GM23338 (cell line): Measurements from ENCODE around the gene ZNF561. TPM values are rescaled to one million over a fixed set of nuclear protein-coding genes. Genes with fewer than 3 reads are reported as not detected.

Experiments
- ATAC-seq: fragments of 200-7000 bp; cut with Tn5 transposase; 3 replicates; pipeline ENCODE4 v1.9.1; 2020
- DNase-seq: peaks from one replicate; pipeline ENCODE4 v3.0.0-alpha.2; 2015; ENCODE audit warnings: low spot score
- H2AFZ ChIP-seq: fragments of 200-600 bp; sonication (generic); 2 replicates; pipeline ENCODE4 v1.8.0; 2016; ENCODE audit warnings: antibody characterized with exemption, mild to moderate bottlenecking, moderate library complexity
- H3F3A ChIP-seq: fragments of 200-600 bp; sonication (generic); replicated peaks from 2 replicates; pipeline ENCODE4 v1.8.0; 2017; ENCODE audit warnings: antibody characterized with exemption, mixed run types, low read depth
- H3K27ac ChIP-seq: fragments of 200-600 bp; sonication (generic); 2 replicates; pipeline ENCODE4 v1.6.1; 2016; ENCODE audit warnings: low read depth
- H3K27me3 ChIP-seq: fragments of 200-600 bp; sonication (generic); 2 replicates; pipeline ENCODE4 v1.8.0; 2016; ENCODE audit warnings: mild to moderate bottlenecking, mixed run types, moderate library complexity; ENCODE audit not compliant: insufficient read depth
- H3K36me3 ChIP-seq: fragments of 200-600 bp; sonication (generic); 2 replicates; pipeline ENCODE4 v1.8.0; 2016; ENCODE audit warnings: mild to moderate bottlenecking; ENCODE audit not compliant: insufficient read depth
- H3K4me1 ChIP-seq: fragments of 200-600 bp; sonication (generic); 2 replicates; pipeline ENCODE4 v1.8.0; 2016; ENCODE audit warnings: mild to moderate bottlenecking, moderate library complexity; ENCODE audit not compliant: insufficient read depth
- H3K4me2 ChIP-seq: fragments of 200-600 bp; sonication (generic); 2 replicates; pipeline ENCODE4 v1.7.1; 2017; ENCODE audit warnings: mixed run types
- H3K4me3 ChIP-seq: fragments of 200-600 bp; sonication (generic); 2 replicates; pipeline ENCODE4 v1.6.1; 2016; ENCODE audit warnings: mixed run types
- H3K79me2 ChIP-seq: fragments of 200-600 bp; sonication (generic); replicated peaks from 2 replicates; pipeline ENCODE4 v1.8.0; 2017; ENCODE audit warnings: mild to moderate bottlenecking; ENCODE audit not compliant: insufficient read depth
- H3K9me2 ChIP-seq: fragments of 200-600 bp; sonication (generic); 2 replicates; pipeline ENCODE4 v1.8.0; 2017; ENCODE audit not compliant: insufficient read depth
- H4K20me1 ChIP-seq: fragments of 200-600 bp; sonication (generic); replicated peaks from 2 replicates; pipeline ENCODE4 v1.8.0; 2017; ENCODE audit warnings: mild to moderate bottlenecking; ENCODE audit not compliant: insufficient read depth
- H3K27ac Mint-ChIP-seq: 2 replicates; pipeline ENCODE4 v1.8.0; 2020; ENCODE audit warnings: inconsistent platforms, mild to moderate bottlenecking, moderate library complexity, mixed read lengths
- H3K27me3 Mint-ChIP-seq: 3 replicates; pipeline ENCODE4 v1.8.0; 2022; ENCODE audit warnings: low read depth, mild to moderate bottlenecking, moderate library complexity, mixed read lengths, inconsistent platforms; ENCODE audit not compliant: insufficient read depth, poor library complexity
- H3K36me3 Mint-ChIP-seq: 3 replicates; pipeline ENCODE4 v1.8.0; 2021; ENCODE audit warnings: low read depth, mild to moderate bottlenecking, inconsistent platforms, moderate library complexity, mixed read lengths
- H3K4me1 Mint-ChIP-seq: 3 replicates; pipeline ENCODE4 v1.8.0; 2020; ENCODE audit warnings: mild to moderate bottlenecking, inconsistent platforms, mixed read lengths
- H3K4me3 Mint-ChIP-seq: 3 replicates; pipeline ENCODE4 v1.8.0; 2021; ENCODE audit warnings: moderate library complexity, mild to moderate bottlenecking, inconsistent platforms, mixed read lengths
- H3K9me3 Mint-ChIP-seq: 3 replicates; pipeline ENCODE4 v1.8.0; 2020; ENCODE audit warnings: moderate library complexity, mild to moderate bottlenecking, inconsistent platforms, mixed read lengths
- CREB1 ChIP-seq: fragments of 250-450 bp; sonication (Bioruptor Pico); IDR thresholded peaks from 2 replicates; pipeline ENCODE4 v1.5.0; 2020; ENCODE audit warnings: low read depth, mild to moderate bottlenecking, moderate library complexity
- CTCF ChIP-seq, 2 experiments: fragments of 200-600 bp in 1 of 2; sonication (generic) in 1 of 2; conservative IDR thresholded peaks; 2 replicates each; pipeline versions ENCODE4 v1.5.1 to v1.6.1; 2016 to 2017; ENCODE audit warnings: antibody characterized with exemption in 2 of 2, low read depth in 2 of 2, mild to moderate bottlenecking in 2 of 2, moderate library complexity in 1 of 2
- EZH2 ChIP-seq: fragments of 200-600 bp; sonication (generic); IDR thresholded peaks from one replicate; pipeline ENCODE4 v1.8.0; 2017; ENCODE audit warnings: antibody characterized with exemption, mild to moderate bottlenecking, low read depth; ENCODE audit not compliant: unreplicated experiment
- EZH2phosphoT487 ChIP-seq: fragments of 200-600 bp; sonication (generic); IDR thresholded peaks from one replicate; pipeline ENCODE4 v1.8.1; 2018; ENCODE audit warnings: antibody characterized with exemption; ENCODE audit not compliant: unreplicated experiment
- JUNB ChIP-seq: IDR thresholded peaks from one replicate; pipeline ENCODE4 v1.6.1; 2016; ENCODE audit warnings: antibody characterized with exemption; ENCODE audit not compliant: unreplicated experiment
- NANOG ChIP-seq: IDR thresholded peaks from 2 replicates; pipeline ENCODE4 v1.6.1; 2016; ENCODE audit warnings: antibody characterized with exemption, borderline replicate concordance
- POLR2AphosphoS5 ChIP-seq: IDR thresholded peaks from 2 replicates; pipeline ENCODE4 v1.6.1; 2016; ENCODE audit warnings: antibody characterized with exemption, low read depth
- STAT1 ChIP-seq: IDR thresholded peaks from one replicate; pipeline ENCODE4 v1.6.1; 2016; ENCODE audit warnings: antibody characterized with exemption; ENCODE audit not compliant: unreplicated experiment
- ZNF114 ChIP-seq: fragments of 250-450 bp; sonication (Bioruptor Pico); IDR thresholded peaks from 2 replicates; pipeline ENCODE4 v1.5.0; 2020; ENCODE audit warnings: mild to moderate bottlenecking, moderate library complexity
- ZNF331 ChIP-seq: fragments of 250-450 bp; sonication (Bioruptor Pico); IDR thresholded peaks from 2 replicates; pipeline ENCODE4 v1.5.0; 2020; ENCODE audit warnings: low read depth, mild to moderate bottlenecking, moderate library complexity
- ZNF462 ChIP-seq: fragments of 250-450 bp; sonication (Bioruptor Pico); IDR thresholded peaks from 2 replicates; pipeline ENCODE4 v1.5.0; 2020; ENCODE audit warnings: mild to moderate bottlenecking, moderate library complexity
- long read RNA-seq: library from polyadenylated mRNA; unstranded; transcript quantifications from one replicate; pipeline ENCODE4 v2.0.0, GENCODE V29; 2020; ENCODE audit not compliant: unreplicated experiment
- polyA plus RNA-seq: library from polyadenylated mRNA; unstranded; fragments of >200 nt; fragmentation: Nextera tagmentation; extraction: Ambion mirVana; gene quantifications from 2 replicates; pipeline ENCODE4 v1.2.1, GENCODE V29; 2016
- total RNA-seq: library from RNA; depleted of rRNA; stranded (reverse); fragments of >200 nt; shearing (Covaris generic); gene quantifications from 2 replicates; pipeline ENCODE4 v1.2.3, GENCODE V29; 2014; rRNA removed
- TF ChIP-seq, protein P1 (sequence below): IDR thresholded peaks from 2 replicates; pipeline ENCODE4 v1.6.1; 2016; ENCODE audit warnings: antibody characterized with exemption

ZNF561 gene
- total RNA-seq (69.9 and 71.1 TPM in 2 replicates), polyA plus RNA-seq (20.5 and 22.7 TPM in 2 replicates)
- long read RNA-seq, full-length matches to known transcripts, result 7 of 16 reads
- long read RNA-seq, partial matches to known transcripts, result 0 of 16 reads
- long read RNA-seq, other reads (novel, unspliced or antisense), result 9 of 16 reads

DNA sequence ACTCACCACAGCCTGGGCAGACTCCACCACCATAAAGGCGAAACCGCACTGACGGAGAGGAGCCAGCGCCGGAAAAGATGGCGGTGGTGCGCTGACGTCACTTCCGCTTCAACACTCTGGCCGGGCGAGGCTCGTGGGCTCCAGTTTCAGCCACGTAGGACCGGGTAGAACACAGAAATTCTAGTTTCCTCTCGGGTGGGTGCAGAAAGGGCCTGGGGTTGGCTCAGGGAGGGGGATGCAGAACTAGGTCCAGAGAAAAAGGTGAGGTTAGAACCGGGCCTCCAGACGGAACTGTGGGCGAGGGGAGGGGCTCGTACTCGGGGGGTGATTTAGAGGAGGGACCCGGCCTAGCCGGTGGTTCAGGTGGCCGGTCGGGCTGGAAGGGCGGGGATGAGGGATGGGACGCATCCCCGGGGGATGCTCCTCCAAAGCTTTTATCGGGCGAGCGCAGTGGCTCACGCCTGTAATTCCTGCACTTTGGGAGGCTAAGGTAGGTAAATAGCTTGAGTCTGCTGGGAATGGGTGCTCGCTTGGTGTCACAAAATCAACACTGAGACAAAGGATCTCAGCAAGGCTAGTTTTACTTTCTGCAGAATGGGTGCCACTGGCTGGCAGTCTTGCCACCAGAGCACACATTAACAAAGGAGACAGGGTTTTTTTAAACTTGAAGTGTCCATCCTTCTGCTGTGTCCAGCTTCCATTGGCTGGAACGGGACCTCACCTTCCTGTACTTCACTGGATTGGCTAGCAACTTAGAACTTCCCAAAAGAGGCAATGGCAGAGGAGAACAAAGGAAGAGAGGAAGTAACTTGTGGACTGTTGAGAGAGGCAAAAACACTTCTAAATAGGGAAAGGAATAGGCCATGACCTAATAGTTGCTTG lies at the start of gene ZNF561:
ZNF561 (minus strand) TSS at position 77 of the 882 bp plus-strand sequence. CDS start 1,776 bp downstream, outside the sequence.
- H3K36me3 ChIP-seq, result peaks cover 30% of the 10 kb centered on the region
- H2AFZ ChIP-seq, result peak within 1 kb of the TSS; percentile 83; the same call in 1 of the 2 replicates
- DNase-seq, result peak; percentile 94
- H3K4me1 ChIP-seq, result peaks cover 20% of the 10 kb centered on the region
- ATAC-seq, result peak; percentile 86
- H3K9me3 Mint-ChIP-seq, result peaks cover 10% of the 10 kb centered on the region; the same call in 2 of the 3 replicates
- peaks cover 15% of the 10 kb centered on the region for H3K4me1 Mint-ChIP-seq
- no peaks in the 10 kb centered on the region for H3K27me3 ChIP-seq
- peaks cover 16% of the 10 kb centered on the region for H3K27me3 Mint-ChIP-seq
- H4K20me1 ChIP-seq, result no peaks in the 10 kb centered on the region; the same call in 1 of the 2 replicates
- peak within 1 kb of the TSS; percentile 100 for H3K4me3 ChIP-seq
- peaks cover 50% of the 10 kb centered on the region for H3K36me3 Mint-ChIP-seq
- H3K27ac ChIP-seq, result peak within 1 kb of the TSS; percentile 99
- no peaks in the 10 kb centered on the region for H3F3A ChIP-seq
- no peaks in the 10 kb centered on the region for H3K9me2 ChIP-seq
- H3K79me2 ChIP-seq, result peaks cover 35% of the 10 kb centered on the region
- peak within 1 kb of the TSS; percentile 100 for H3K4me3 Mint-ChIP-seq
- peak within 1 kb of the TSS; percentile 100 for H3K27ac Mint-ChIP-seq
- H3K4me2 ChIP-seq, result peak within 1 kb of the TSS; percentile 99
- TF ChIP-seq EZH2, result no peak
- TF ChIP-seq ZNF114 (CRISPR knock-in tag), result no peak
- TF ChIP-seq JUNB, result no peak
- no peak for TF ChIP-seq STAT1
- TF ChIP-seq, protein P1, sequence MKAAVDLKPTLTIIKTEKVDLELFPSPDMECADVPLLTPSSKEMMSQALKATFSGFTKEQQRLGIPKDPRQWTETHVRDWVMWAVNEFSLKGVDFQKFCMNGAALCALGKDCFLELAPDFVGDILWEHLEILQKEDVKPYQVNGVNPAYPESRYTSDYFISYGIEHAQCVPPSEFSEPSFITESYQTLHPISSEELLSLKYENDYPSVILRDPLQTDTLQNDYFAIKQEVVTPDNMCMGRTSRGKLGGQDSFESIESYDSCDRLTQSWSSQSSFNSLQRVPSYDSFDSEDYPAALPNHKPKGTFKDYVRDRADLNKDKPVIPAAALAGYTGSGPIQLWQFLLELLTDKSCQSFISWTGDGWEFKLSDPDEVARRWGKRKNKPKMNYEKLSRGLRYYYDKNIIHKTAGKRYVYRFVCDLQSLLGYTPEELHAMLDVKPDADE, result peak; percentile 74
- TF ChIP-seq ZNF462 (CRISPR knock-in tag), result no peak
- TF ChIP-seq CREB1 (CRISPR knock-in tag), result peak; percentile 95
- no peak for TF ChIP-seq NANOG
- TF ChIP-seq CTCF (conservative IDR thresholded peaks at IDR 0.05; ENCODE audit: low read depth in 2 of 2), result no peak
- peak; percentile 69 for TF ChIP-seq POLR2AphosphoS5
- TF ChIP-seq EZH2phosphoT487, result no peak
- TF ChIP-seq ZNF331, result no peak
